A549 (cell line): ENCODE results near the gene LGR6. TPM values are rescaled to one million over a fixed set of nuclear protein-coding genes. Genes with fewer than 3 reads are reported as not detected.

ENCODE experiments used
- ATAC-seq, 2 experiments: fragments of 200-7000 bp in 1 of 2; fragments of >200 bp in 1 of 2; cut with Nextera tagmentation in 1 of 2; cut with Tn5 transposase in 1 of 2; 3 replicates each; pipeline versions ENCODE4 v1.8.0 to v1.9.1; 2018 to 2020; ENCODE audit warnings: mild to moderate bottlenecking in 1 of 2, moderate library complexity in 1 of 2
- CTCF ChIA-PET: fragments of 300-600 bp; sonication (Branson Sonifier 250); formaldehyde crosslinking; extraction: SDS; loops from one replicate; lab custom pipeline; 2021; ENCODE audit warnings: antibody characterized with exemption, inconsistent platforms; lab: Yijun Ruan, JAX
- POLR2A ChIA-PET: fragments of 350-600 bp; formaldehyde crosslinking; extraction: SDS; loops from one replicate; lab custom pipeline; 2021; ENCODE audit warnings: antibody characterized with exemption, inconsistent platforms; lab: Yijun Ruan, JAX
- DNase-seq, 2 experiments: peaks; one replicate each; pipeline versions ENCODE4 v3.0.0 to v3.0.0-alpha.2; 2011 to 2016; ENCODE audit warnings: low read depth in 1 of 2, low spot score in 1 of 2
- FAIRE-seq: peaks from 2 replicates; lab custom pipeline; 2011; peaks lifted over from hg19 to GRCh38; lab: Jason Lieb, UNC
- H3K27ac ChIP-seq, 2 experiments: fragments of >200 bp; sonication (Bioruptor Twin); formaldehyde crosslinking; 3 replicates each; pipeline ENCODE4 v1.5.1; 2016 to 2017
- H3K4me1 ChIP-seq: fragments of >200 bp; sonication (Bioruptor Twin); formaldehyde crosslinking; 3 replicates; pipeline ENCODE4 v1.6.1; 2016
- H3K4me2 ChIP-seq: fragments of >200 bp; sonication (Bioruptor Twin); formaldehyde crosslinking; 3 replicates; pipeline ENCODE4 v1.6.1; 2016
- H3K4me3 ChIP-seq: fragments of >200 bp; sonication (Bioruptor Twin); formaldehyde crosslinking; 3 replicates; pipeline ENCODE4 v1.5.1; 2016
- H3K9me3 ChIP-seq: fragments of >200 bp; sonication (Bioruptor Twin); formaldehyde crosslinking; 3 replicates; pipeline ENCODE4 v1.6.1; 2016
- CHD2 ChIP-seq: fragments of 150-350 bp; IDR thresholded peaks from 2 replicates; pipeline ENCODE4 v1.6.1; 2014; ENCODE audit warnings: low read length; ENCODE audit not compliant: partially characterized antibody
- EHMT2 ChIP-seq: fragments of 200-600 bp; sonication (generic); IDR thresholded peaks from 2 replicates; pipeline ENCODE4 v1.6.1; 2016; ENCODE audit warnings: antibody characterized with exemption, low read depth, mild to moderate bottlenecking, moderate library complexity
- ESRRA ChIP-seq: fragments of 150-350 bp; IDR thresholded peaks from 2 replicates; pipeline ENCODE4 v1.6.1; 2014; ENCODE audit warnings: mild to moderate bottlenecking, low read length, borderline replicate concordance
- FOSB ChIP-seq: fragments of 250-450 bp; sonication (Bioruptor Pico); IDR thresholded peaks from 2 replicates; pipeline ENCODE4 v1.5.0; 2020; ENCODE audit warnings: mild to moderate bottlenecking, moderate library complexity
- GATA3 ChIP-seq: IDR thresholded peaks from 2 replicates; pipeline ENCODE4 v1.6.1; 2012; ENCODE audit warnings: borderline replicate concordance
- HOXB13 ChIP-seq: fragments of 250-450 bp; sonication (Bioruptor Pico); IDR thresholded peaks from 2 replicates; pipeline ENCODE4 v1.5.0; 2020; ENCODE audit warnings: low read depth, mild to moderate bottlenecking, moderate library complexity
- KDM1A ChIP-seq: fragments of 200-600 bp; sonication (generic); IDR thresholded peaks from 2 replicates; pipeline ENCODE4 v1.6.1; 2016; ENCODE audit warnings: low read depth, mild to moderate bottlenecking
- NPAS2 ChIP-seq: fragments of 250-450 bp; sonication (Bioruptor Pico); IDR thresholded peaks from 2 replicates; pipeline ENCODE4 v1.8.0; 2022; ENCODE audit warnings: mild to moderate bottlenecking, moderate library complexity, borderline replicate concordance
- POLR2A ChIP-seq: IDR thresholded peaks from 2 replicates; pipeline ENCODE4 v1.6.1; 2012; ENCODE audit warnings: mild to moderate bottlenecking, low read length
- RAD21 ChIP-seq, 2 experiments: fragments of >200 bp in 1 of 2; sonication (Bioruptor Twin) in 1 of 2; formaldehyde crosslinking in 1 of 2; IDR thresholded peaks in 1 of 2; conservative IDR thresholded peaks in 1 of 2; 2 replicates in 1 of 2; 3 replicates in 1 of 2; pipeline ENCODE4 v1.6.1; 2012 to 2018; ENCODE audit warnings: inconsistent platforms in 1 of 2
- SMC3 ChIP-seq: fragments of >200 bp; sonication (Bioruptor Twin); formaldehyde crosslinking; IDR thresholded peaks from 3 replicates; pipeline ENCODE4 v1.6.1; 2018; ENCODE audit warnings: inconsistent platforms
- WGBS: methylation state at CpG from one replicate; pipeline ENCODE4 v1.1.6; 2017; ENCODE audit errors: missing lambda C conversion rate; 5-methylcytosine and 5-hydroxymethylcytosine counted together
- polyA plus RNA-seq, 4 experiments: library from polyadenylated mRNA; depleted of rRNA in 3 of 4; stranded (reverse); fragments of >200 nt; fragmentation: RNase III in 1 of 4; extraction: RNeasy Plus Mini Kit Qiagen cat#74134 plus additional on column Dnase treatment in 1 of 4; gene quantifications; 2 replicates in 3 of 4; 3 replicates in 1 of 4; pipeline ENCODE4 v1.2.3, GENCODE V29; 2011 to 2017
- TF ChIP-seq, protein P1 (sequence below): fragments of 150-350 bp; IDR thresholded peaks from 2 replicates; pipeline ENCODE4 v1.6.1; 2014; ENCODE audit warnings: low read depth, mild to moderate bottlenecking, low read length
- TF ChIP-seq, protein P2 (sequence below): fragments of >200 bp; sonication (Bioruptor Twin); formaldehyde crosslinking; IDR thresholded peaks from 2 replicates; pipeline ENCODE4 v1.6.1; 2016
- TF ChIP-seq, protein P3 (sequence below): IDR thresholded peaks from 2 replicates; pipeline ENCODE4 v1.6.1; 2012
- TF ChIP-seq, protein P4 (sequence below): fragments of 250-450 bp; sonication (Bioruptor Pico); IDR thresholded peaks from 2 replicates; pipeline ENCODE4 v1.5.0; 2021; ENCODE audit warnings: mild to moderate bottlenecking, moderate library complexity, borderline replicate concordance
- TF ChIP-seq, protein P5 (sequence below): fragments of 200-600 bp; sonication (generic); IDR thresholded peaks from 2 replicates; pipeline ENCODE4 v1.6.1; 2016; ENCODE audit warnings: antibody characterized with exemption, mild to moderate bottlenecking, moderate library complexity

LGR6 gene
- polyA plus RNA-seq, 2 of the 4 experiments (the other 2 are of a cell fraction): 0.84 to 1.1 TPM

DNA sequence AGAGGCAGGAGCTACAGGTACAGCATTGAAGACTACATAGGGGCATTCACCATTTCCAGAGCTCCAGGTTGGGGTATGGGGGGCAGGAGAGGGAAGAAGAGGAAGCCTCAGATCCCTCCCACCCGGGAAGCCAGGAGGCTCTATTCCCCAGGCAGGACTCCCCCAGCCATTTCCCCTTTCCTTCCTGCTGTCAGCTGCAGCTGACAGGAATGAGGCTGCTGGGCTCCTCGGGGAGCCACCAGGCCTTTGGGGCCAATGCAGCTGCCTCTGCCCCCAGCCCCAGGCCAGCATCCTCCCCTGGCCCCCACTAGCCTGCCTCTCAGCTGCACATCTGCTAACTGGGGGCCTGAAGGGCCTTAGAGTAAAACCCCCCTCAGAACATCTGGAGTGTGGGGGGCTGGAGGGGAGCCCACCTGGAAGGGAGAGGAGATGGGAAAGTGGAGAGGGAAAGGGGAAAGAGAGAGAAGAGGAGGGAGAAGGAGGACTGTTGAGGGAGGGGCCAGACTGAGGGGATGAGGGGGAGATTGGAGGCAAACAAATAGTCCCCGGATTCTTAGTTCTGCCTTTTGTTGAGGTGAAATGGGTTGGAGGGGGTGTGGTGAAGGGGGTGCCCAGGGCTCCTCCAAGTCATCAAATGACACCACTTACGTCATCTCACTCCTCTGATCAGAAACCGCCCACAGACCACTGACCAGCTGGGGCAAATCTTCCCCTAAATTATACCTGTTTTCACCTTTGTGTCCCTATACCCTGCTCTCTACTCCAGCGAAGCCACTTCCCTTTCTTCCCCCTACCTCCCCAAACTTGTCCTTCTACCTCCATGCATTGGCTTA is 58.0 kb downstream of the LGR6 start:
- Histone ChIP-seq H3K4me3 (no peak overlapping the region), H3K27ac (no peak overlapping the region), H3K4me1 (0 out of 3 replicates have a peak, but pooled peaks cover 5% of the 10 kb centered on the region)
- DNase-seq (no peak), ATAC-seq (no peak)
- CTCF ChIA-PET: interaction anchor here (0.6 to 6.6 kb wide), 7 partner anchors 8 to 369 kb away, joined by 3 to 34 read pairs (median 3); no protein-coding TSS in a partner anchor
- TF ChIP-seq, protein P1, sequence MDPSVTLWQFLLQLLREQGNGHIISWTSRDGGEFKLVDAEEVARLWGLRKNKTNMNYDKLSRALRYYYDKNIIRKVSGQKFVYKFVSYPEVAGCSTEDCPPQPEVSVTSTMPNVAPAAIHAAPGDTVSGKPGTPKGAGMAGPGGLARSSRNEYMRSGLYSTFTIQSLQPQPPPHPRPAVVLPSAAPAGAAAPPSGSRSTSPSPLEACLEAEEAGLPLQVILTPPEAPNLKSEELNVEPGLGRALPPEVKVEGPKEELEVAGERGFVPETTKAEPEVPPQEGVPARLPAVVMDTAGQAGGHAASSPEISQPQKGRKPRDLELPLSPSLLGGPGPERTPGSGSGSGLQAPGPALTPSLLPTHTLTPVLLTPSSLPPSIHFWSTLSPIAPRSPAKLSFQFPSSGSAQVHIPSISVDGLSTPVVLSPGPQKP: no peak
- no peak for TF ChIP-seq HOXB13 (CRISPR knock-in tag)
- TF ChIP-seq, protein P2, sequence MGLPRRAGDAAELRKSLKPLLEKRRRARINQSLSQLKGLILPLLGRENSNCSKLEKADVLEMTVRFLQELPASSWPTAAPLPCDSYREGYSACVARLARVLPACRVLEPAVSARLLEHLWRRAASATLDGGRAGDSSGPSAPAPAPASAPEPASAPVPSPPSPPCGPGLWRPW: no peak
- TF ChIP-seq KDM1A: no peak
- no peak for TF ChIP-seq FOSB
- TF ChIP-seq, protein P3, sequence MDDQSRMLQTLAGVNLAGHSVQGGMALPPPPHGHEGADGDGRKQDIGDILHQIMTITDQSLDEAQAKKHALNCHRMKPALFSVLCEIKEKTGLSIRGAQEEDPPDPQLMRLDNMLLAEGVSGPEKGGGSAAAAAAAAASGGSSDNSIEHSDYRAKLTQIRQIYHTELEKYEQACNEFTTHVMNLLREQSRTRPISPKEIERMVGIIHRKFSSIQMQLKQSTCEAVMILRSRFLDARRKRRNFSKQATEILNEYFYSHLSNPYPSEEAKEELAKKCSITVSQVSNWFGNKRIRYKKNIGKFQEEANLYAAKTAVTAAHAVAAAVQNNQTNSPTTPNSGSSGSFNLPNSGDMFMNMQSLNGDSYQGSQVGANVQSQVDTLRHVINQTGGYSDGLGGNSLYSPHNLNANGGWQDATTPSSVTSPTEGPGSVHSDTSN: no peak
- TF ChIP-seq NPAS2 (CRISPR knock-in tag): no peak
- TF ChIP-seq, protein P4, sequence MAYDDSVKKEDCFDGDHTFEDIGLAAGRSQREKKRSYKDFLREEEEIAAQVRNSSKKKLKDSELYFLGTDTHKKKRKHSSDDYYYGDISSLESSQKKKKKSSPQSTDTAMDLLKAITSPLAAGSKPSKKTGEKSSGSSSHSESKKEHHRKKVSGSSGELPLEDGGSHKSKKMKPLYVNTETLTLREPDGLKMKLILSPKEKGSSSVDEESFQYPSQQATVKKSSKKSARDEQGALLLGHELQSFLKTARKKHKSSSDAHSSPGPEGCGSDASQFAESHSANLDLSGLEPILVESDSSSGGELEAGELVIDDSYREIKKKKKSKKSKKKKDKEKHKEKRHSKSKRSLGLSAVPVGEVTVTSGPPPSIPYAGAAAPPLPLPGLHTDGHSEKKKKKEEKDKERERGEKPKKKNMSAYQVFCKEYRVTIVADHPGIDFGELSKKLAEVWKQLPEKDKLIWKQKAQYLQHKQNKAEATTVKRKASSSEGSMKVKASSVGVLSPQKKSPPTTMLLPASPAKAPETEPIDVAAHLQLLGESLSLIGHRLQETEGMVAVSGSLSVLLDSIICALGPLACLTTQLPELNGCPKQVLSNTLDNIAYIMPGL: no peak
- no peak for TF ChIP-seq GATA3
- TF ChIP-seq EHMT2: no peak
- TF ChIP-seq, protein P5, sequence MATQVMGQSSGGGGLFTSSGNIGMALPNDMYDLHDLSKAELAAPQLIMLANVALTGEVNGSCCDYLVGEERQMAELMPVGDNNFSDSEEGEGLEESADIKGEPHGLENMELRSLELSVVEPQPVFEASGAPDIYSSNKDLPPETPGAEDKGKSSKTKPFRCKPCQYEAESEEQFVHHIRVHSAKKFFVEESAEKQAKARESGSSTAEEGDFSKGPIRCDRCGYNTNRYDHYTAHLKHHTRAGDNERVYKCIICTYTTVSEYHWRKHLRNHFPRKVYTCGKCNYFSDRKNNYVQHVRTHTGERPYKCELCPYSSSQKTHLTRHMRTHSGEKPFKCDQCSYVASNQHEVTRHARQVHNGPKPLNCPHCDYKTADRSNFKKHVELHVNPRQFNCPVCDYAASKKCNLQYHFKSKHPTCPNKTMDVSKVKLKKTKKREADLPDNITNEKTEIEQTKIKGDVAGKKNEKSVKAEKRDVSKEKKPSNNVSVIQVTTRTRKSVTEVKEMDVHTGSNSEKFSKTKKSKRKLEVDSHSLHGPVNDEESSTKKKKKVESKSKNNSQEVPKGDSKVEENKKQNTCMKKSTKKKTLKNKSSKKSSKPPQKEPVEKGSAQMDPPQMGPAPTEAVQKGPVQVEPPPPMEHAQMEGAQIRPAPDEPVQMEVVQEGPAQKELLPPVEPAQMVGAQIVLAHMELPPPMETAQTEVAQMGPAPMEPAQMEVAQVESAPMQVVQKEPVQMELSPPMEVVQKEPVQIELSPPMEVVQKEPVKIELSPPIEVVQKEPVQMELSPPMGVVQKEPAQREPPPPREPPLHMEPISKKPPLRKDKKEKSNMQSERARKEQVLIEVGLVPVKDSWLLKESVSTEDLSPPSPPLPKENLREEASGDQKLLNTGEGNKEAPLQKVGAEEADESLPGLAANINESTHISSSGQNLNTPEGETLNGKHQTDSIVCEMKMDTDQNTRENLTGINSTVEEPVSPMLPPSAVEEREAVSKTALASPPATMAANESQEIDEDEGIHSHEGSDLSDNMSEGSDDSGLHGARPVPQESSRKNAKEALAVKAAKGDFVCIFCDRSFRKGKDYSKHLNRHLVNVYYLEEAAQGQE: no peak
- TF ChIP-seq POLR2A: no peak
- no peak for TF ChIP-seq ESRRA
- no peak for TF ChIP-seq RAD21 (conservative IDR thresholded peaks at IDR 0.05 in 1 of 2, IDR thresholded peaks at IDR 0.05 in 1 of 2)
- no peak for TF ChIP-seq SMC3
- TF ChIP-seq, all 56 proteins: peak for 0
- no peak for FAIRE-seq
- Histone ChIP-seq H3K9me3 (no peaks in the 10 kb centered on the region), H3K4me2 (no peak overlapping the region)
- POLR2A ChIA-PET: no interaction called here
- WGBS: 60% methylated on average over 4 of the region's 6 CpGs

DNA sequence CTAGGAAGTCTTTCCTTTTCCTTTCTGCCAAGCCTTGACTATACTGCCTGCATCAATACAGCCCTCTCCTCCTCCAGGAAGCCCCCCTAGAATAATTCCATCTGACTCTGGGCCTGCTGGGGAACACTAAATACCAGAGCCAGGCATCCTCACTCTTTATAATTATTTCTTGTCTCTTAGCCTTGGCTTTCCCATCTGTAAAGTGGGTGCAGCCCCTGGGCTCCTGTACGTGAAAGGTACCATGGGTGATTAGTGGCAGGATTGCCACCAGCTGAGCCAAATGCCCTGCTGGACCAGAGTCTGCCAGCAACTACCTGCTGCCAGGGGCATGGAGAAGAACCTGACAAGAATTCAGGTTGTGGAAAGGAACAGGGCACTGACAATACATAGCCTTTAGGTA is 58.7 kb downstream of the LGR6 start:
- FAIRE-seq (no peak), ATAC-seq (no peak), DNase-seq (no peak)
- Histone ChIP-seq H3K27ac (no peak overlapping the region), H3K4me2 (no peak overlapping the region), H3K4me1 (0 out of 3 replicates have a peak, but pooled peaks cover 5% of the 10 kb centered on the region), H3K4me3 (no peak overlapping the region), H3K9me3 (no peaks in the 10 kb centered on the region)
- POLR2A ChIA-PET: no interaction called here
- TF ChIP-seq, protein P3: no peak
- TF ChIP-seq CHD2: no peak
- 82% methylated on average over 1 of the region's 1 CpG for WGBS
- CTCF ChIA-PET: interaction anchor here (1.1 to 6.6 kb wide), 3 partner anchors 15 to 63 kb away, joined by 3 to 34 read pairs (median 3); no protein-coding TSS in a partner anchor
